SHP77 (cell line): ENCODE measurements around the gene MAU2.
A peak's percentile ranks its signal among the peaks of the same experiment; 100 is the strongest.
"Not testable (repeated sequence)": the region's sequence is repeated elsewhere in the genome, so short reads cannot be mapped to it uniquely, and the experiment has no call there.

ENCODE experiments used
- DNase-seq, 2 experiments: peaks; one replicate each; lab custom pipeline; 2025; lab: John Stamatoyannopoulos, UW

Gene MAU2

GRCh38 chr19:19382118-19382517, 61.5 kb downstream of the MAU2 start:
- DNase-seq: no peak

- no peak for DNase-seq
These were observed 63.9 kb downstream of the MAU2 start for GRCh38 chr19:19384486-19384885.

GRCh38 chr19:19385131-19385895, 64.7 kb downstream of the MAU2 start:
- DNase-seq: peak; percentile 98 to 99

- no peak for DNase-seq
These were observed 65.6 kb downstream of the MAU2 start for GRCh38 chr19:19385896-19386869.

- no peak for DNase-seq
These were observed 66.5 kb downstream of the MAU2 start for GRCh38 chr19:19387108-19387507.

- no peak for DNase-seq
These were observed 68.2 kb downstream of the MAU2 start for GRCh38 chr19:19388568-19389555.

GRCh38 chr19:19389683-19390082, 69.1 kb downstream of the MAU2 start:
- not testable (repeated sequence) for DNase-seq

GRCh38 chr19:19394333-19394732, 73.7 kb downstream of the MAU2 start:
- DNase-seq: not testable (repeated sequence)

GRCh38 chr19:19399733-19400433, 79.3 kb downstream of the MAU2 start:
- no peak for DNase-seq

GRCh38 chr19:19402656-19403372, 82.2 kb downstream of the MAU2 start:
- DNase-seq: no peak

- no peak for DNase-seq
These were observed 82.8 kb downstream of the MAU2 start for GRCh38 chr19:19403373-19403901.

- peak; percentile 64 to 81 for DNase-seq
These were observed 84.5 kb downstream of the MAU2 start, which contains the start of gene GATAD2A for GRCh38 chr19:19404879-19405860. Gene GATAD2A, plus strand, starts transcription at chr19:19405675. Its CDS starts 59,671 bp downstream, at chr19:19465346.

- no peak for DNase-seq
These were observed 85.6 kb downstream of the MAU2 start for GRCh38 chr19:19405971-19406877.

GRCh38 chr19:19406878-19407632, 86.4 kb downstream of the MAU2 start:
- DNase-seq: no peak

GRCh38 chr19:19407633-19407930, 87.0 kb downstream of the MAU2 start:
- no peak for DNase-seq
